HFF-Myc (cell line): ENCODE measurements around the gene ABLIM1.

Experiments used
- DNase-seq: peaks from one replicate; pipeline ENCODE4 v3.0.0-alpha.2; 2011; ENCODE audit warnings: low read depth; ENCODE audit errors: extremely low read depth
- H3K4me3 ChIP-seq: replicated peaks from 2 replicates; pipeline ENCODE4 v1.5.1; 2011; ENCODE audit warnings: low read depth, mild to moderate bottlenecking, control low read depth, low read length
- TF ChIP-seq, protein P1 (sequence below): IDR thresholded peaks from 2 replicates; pipeline ENCODE4 v1.5.1; 2012; ENCODE audit warnings: mild to moderate bottlenecking, low read depth, low read length, control low read depth; ENCODE audit errors: missing control alignments

The ABLIM1 gene

DNA sequence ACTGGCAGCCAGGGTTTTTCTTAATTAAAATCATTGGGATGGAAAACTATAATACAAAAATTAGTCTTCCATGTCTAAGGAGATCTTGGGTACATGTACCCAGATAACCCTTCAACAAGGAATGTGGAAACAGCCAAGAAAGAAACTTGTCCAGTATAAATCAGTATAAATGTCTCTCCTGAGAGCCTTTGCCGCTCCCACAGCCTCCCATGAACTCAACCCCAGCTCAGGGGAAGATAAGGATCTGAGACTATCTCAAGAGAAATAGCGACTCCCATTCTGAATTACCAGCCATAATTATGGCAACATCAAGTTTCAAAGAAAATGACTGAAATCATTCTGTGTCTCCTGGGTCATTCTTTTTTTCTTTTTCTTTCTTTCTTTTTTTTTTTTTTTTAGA lies 221.1 kb downstream of the ABLIM1 start:
- TF ChIP-seq, protein P1, sequence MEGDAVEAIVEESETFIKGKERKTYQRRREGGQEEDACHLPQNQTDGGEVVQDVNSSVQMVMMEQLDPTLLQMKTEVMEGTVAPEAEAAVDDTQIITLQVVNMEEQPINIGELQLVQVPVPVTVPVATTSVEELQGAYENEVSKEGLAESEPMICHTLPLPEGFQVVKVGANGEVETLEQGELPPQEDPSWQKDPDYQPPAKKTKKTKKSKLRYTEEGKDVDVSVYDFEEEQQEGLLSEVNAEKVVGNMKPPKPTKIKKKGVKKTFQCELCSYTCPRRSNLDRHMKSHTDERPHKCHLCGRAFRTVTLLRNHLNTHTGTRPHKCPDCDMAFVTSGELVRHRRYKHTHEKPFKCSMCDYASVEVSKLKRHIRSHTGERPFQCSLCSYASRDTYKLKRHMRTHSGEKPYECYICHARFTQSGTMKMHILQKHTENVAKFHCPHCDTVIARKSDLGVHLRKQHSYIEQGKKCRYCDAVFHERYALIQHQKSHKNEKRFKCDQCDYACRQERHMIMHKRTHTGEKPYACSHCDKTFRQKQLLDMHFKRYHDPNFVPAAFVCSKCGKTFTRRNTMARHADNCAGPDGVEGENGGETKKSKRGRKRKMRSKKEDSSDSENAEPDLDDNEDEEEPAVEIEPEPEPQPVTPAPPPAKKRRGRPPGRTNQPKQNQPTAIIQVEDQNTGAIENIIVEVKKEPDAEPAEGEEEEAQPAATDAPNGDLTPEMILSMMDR, result no peak
- H3K4me3 ChIP-seq, result no peak overlapping the region
- no peak for DNase-seq

DNA sequence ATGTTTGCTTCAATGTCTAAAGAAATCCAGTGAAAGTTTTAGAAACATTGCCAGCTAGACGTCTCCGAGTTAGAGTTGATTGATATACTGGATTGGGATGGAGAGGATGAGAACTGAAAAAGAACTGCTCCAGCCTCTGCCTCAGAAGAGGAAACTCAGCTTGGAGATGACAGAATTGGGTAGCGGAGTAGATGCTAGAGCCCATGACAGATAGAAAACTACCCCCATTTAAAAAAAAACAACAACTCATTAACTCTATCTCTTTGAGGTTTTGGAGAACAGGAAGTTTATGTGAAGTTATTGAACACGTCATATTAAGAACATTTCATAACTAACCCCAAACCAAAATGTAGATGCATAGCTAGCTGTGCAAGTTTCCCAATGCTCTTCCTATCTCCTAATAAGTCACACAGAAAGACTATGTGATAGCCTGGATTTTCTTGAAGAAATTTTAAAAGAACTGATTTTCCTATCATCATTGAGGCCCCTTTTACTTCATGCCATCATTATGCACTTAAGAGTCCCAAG lies 225.4 kb downstream of the ABLIM1 start:
- no peak for DNase-seq
- TF ChIP-seq, protein P1, result no peak

DNA sequence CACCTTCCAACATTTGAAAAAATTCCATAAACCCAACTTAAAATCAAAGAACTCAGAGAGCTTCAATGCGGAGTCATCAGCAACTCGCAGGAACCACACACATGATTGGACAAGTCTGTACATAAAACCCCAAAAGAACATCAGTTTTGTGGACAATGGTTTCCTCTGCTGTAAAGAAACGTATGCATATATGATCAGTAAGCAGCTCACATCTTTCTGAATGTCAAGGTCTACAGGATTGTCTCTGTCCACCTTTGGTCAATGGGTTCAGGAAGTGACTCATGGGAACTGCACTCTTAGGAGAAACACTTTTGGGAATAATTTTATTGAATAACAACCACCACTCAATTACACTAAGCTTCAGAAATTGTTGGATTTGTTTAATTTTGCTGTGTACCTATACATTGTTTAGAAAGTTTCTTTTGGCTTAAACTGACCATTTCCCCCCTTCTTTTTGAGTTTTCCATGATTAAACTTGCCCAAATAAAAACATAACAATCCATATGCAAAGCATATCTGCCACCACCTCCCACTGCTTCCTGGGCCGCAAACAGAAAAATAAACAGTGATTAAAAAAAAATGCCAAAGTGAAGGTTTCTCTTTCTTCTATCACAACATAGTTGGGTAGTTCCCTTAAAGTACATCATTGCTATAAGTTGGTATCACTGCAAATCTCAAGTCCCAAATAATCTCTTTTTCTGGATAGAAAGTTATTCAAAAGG lies 226.5 kb downstream of the ABLIM1 start:
- no peak for DNase-seq
- H3K4me3 ChIP-seq, result no peak overlapping the region
- TF ChIP-seq, protein P1, result no peak

More for the DNA sequence above, 225.4 kb downstream of the ABLIM1 start:
- H3K4me3 ChIP-seq, result no peak overlapping the region

DNA sequence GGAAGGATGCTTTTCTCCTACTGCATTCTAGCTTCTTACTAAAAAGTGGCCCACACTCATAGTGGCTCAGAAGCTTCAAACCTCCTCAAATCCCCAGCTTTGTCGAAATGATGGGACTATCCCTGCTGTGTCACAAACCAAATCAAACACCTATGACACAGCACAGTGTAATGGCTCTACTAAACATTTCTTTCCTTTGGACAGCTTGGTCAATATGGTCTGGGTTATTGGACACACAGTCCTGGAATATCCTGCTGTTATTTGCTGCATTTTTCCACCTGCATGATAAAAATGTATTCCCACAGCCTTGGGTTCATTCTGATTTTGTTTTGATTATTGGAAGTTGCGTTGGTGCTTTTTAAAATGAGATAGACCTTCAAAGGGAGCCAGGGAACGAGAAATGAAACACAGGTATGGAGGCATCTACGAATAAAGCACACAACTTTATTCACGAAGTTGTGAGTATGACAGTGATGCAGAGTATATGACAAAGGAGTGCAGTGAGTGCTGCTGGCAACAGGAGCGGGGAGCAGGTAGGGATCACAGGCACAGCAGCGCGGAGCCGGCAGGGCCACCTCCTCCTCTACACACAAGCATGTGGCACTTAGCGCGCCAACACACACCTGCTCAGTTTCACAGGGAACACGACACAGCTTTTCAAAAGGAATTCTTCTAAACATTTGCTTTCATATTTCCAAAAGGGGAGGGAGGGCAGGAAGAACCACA lies 227.2 kb downstream of the ABLIM1 start:
- no peak overlapping the region for H3K4me3 ChIP-seq
- no peak for DNase-seq
- TF ChIP-seq, protein P1, result no peak

DNA sequence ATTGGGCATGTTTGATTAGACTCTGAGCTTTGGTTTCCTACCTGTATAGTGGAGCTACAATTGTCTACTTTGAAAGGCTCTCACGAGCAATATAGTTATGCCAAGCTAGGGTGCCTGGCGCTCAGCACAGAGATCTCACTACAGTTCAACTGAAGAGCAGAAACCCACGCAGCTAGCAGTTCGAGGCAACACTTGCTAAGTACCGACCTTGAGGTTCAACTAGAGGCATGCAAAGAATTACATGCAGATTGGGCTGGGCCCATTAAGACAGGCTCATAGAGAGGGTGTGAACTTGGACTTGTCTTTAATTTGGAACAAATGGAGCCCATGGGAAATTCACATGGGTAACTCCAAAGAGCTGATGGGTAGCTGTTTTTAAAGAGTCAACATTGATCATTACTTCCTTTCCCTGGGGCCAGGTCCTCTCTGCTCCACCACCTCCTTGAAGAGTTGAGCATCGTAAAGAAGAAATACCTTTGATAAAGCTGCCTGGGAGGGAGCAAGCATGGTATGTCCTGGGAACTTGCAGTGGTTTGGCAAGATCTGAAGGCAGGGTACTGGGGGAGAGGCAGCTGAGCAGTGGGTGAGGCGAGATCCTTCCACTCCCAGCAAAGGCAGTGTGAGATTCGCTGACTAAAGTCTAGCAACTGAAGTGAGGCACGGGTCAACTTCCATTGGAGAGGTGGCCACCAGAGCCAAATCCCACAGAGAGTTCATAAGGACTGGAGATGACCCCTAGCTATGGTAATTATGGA lies 228.3 kb downstream of the ABLIM1 start:
- DNase-seq, result no peak
- no peak overlapping the region for H3K4me3 ChIP-seq
- TF ChIP-seq, protein P1, result no peak

DNA sequence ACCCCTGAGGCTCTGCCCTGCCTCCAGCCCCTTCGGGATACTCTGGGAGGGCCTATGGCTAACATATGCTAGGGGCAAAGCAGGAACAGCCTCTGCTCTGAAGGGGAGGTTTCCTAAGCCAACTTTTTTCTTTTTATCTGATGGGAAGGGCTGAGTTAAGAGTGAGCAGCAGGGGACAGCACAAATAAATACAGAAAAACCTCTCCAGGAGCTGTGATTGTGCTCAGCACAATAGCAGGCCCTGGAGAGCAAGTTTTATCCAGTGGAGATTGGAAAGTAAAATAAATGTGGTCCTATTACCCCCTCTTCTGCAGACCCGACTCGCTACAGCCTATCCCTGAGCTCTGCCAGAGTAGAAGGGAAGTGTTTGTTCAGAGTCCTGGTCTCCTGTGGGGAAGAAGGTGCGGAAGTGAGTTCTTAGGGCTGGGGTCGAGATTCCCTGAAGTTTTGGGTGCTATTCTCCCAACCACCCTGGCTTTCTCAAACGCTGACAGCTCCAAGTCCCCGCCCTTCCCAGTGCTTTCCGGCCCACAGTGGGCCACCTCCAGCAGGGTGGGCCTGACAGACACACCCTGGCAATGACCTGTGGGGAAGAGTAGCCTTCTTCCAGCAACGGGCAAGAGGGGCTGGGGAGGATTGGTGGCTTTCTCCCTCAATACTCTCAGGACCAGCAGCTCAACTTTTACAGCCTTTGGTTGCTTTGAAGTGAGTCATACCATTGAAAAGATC lies 230.8 kb downstream of the ABLIM1 start:
- TF ChIP-seq, protein P1, result no peak
- no peak for DNase-seq
- no peak overlapping the region for H3K4me3 ChIP-seq
